HUES64 (cell line): Measurements from ENCODE around the gene SPINT2.
"Not testable (repeated sequence)": the region's sequence is repeated elsewhere in the genome, so short reads cannot be mapped to it uniquely, and the experiment has no call there.

Experiments used
- H3K27ac ChIP-seq: 2 replicates; pipeline ENCODE4 v1.7.0; 2013; ENCODE audit warnings: low read depth, low read length, inconsistent platforms
- H3K27me3 ChIP-seq: 2 replicates; pipeline ENCODE4 v1.6.1; 2013; ENCODE audit warnings: mild to moderate bottlenecking, low read length; ENCODE audit not compliant: insufficient read depth
- H3K36me3 ChIP-seq: 2 replicates; pipeline ENCODE4 v1.6.1; 2013; ENCODE audit warnings: mild to moderate bottlenecking, low read length; ENCODE audit not compliant: insufficient read depth
- H3K4me1 ChIP-seq: 2 replicates; pipeline ENCODE4 v1.6.1; 2013; ENCODE audit warnings: mild to moderate bottlenecking, low read length, moderate library complexity; ENCODE audit not compliant: insufficient read depth
- H3K4me3 ChIP-seq: 2 replicates; pipeline ENCODE4 v1.5.1; 2013; ENCODE audit warnings: mild to moderate bottlenecking, low read length, moderate library complexity
- H3K9ac ChIP-seq: 2 replicates; pipeline ENCODE4 v1.6.1; 2013; ENCODE audit warnings: mild to moderate bottlenecking, low read depth, low read length
- H3K9me3 ChIP-seq: 2 replicates; pipeline ENCODE4 v1.6.1; 2013; ENCODE audit warnings: low read depth, low read length; ENCODE audit not compliant: insufficient read depth
- WGBS: fragments of 150-250, 120-280 bp; methylation state at CpG from one replicate; pipeline ENCODE4 v1.1.7; 2013; ENCODE audit warnings: missing lambda C conversion rate; 5-methylcytosine and 5-hydroxymethylcytosine counted together

Gene SPINT2

GRCh38 chr19:38326591-38326990, 62.2 kb downstream of the SPINT2 start:
- WGBS, result 95% methylated on average over 22 of the region's 22 CpGs
- no peak overlapping the region for H3K27ac ChIP-seq
- peaks cover 16% of the 10 kb centered on the region for H3K36me3 ChIP-seq
- no peaks in the 10 kb centered on the region for H3K9me3 ChIP-seq
- H3K9ac ChIP-seq, result no peak overlapping the region
- no peaks in the 10 kb centered on the region for H3K4me1 ChIP-seq
- H3K4me3 ChIP-seq, result no peak overlapping the region
- H3K27me3 ChIP-seq, result no peaks in the 10 kb centered on the region

GRCh38 chr19:38329651-38330050, 65.3 kb downstream of the SPINT2 start:
- H3K4me1 ChIP-seq, result no peaks in the 10 kb centered on the region
- H3K9ac ChIP-seq, result no peak overlapping the region
- peaks cover 16% of the 10 kb centered on the region for H3K36me3 ChIP-seq
- no peak overlapping the region for H3K4me3 ChIP-seq
- no peaks in the 10 kb centered on the region for H3K9me3 ChIP-seq
- no peaks in the 10 kb centered on the region for H3K27me3 ChIP-seq
- no peak overlapping the region for H3K27ac ChIP-seq
- 93% methylated on average over 7 of the region's 7 CpGs for WGBS

DNA sequence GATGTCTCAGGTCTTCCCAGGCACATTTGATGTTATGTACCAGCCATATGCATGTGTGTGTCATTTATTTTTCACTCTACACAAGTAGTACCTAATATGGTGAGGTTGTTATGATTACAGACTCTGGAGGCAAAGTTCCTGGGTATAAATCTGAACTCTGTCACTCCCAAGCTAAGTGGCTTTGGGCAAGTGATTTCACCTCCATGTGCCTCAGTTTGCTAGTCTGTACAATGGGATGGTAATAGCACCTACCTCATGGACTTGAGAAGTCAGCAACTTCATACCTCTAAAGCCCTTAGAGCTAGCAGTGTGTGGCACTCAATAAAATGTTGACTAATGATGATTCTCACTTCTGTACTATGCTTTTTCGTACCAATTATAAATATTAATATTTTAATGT, 67.4 kb downstream of the SPINT2 start:
- no CpG with 5 or more reads among the region's 1 CpG for WGBS
- no peaks in the 10 kb centered on the region for H3K9me3 ChIP-seq

GRCh38 chr19:38333245-38333644, 68.9 kb downstream of the SPINT2 start:
- 98% methylated on average over 6 of the region's 9 CpGs for WGBS
- Histone ChIP-seq H3K4me1 (no peaks in the 10 kb centered on the region), H3K9ac (no peak overlapping the region)

More for the DNA sequence above, 67.4 kb downstream of the SPINT2 start:
- Histone ChIP-seq H3K27me3 (no peaks in the 10 kb centered on the region), H3K36me3 (peaks cover 14% of the 10 kb centered on the region), H3K9ac (no peak overlapping the region), H3K27ac (no peak overlapping the region), H3K4me1 (no peaks in the 10 kb centered on the region), H3K4me3 (no peak overlapping the region)

GRCh38 chr19:38335949-38336637, 71.7 kb downstream of the SPINT2 start:
- Histone ChIP-seq H3K36me3 (no peaks in the 10 kb centered on the region), H3K9me3 (no peaks in the 10 kb centered on the region), H3K27me3 (no peaks in the 10 kb centered on the region), H3K4me3 (peak overlapping the region; percentile 83), H3K4me1 (no peaks in the 10 kb centered on the region), H3K27ac (peak overlapping the region; percentile 64; the same call in 1 of the 2 replicates), H3K9ac (peak overlapping the region; percentile 41; the same call in 1 of the 2 replicates)
- under 1% methylated on average over 52 of the region's 52 CpGs for WGBS

More at GRCh38 chr19:38333245-38333644, 68.9 kb downstream of the SPINT2 start:
- H3K9me3 ChIP-seq, result no peaks in the 10 kb centered on the region
- H3K4me3 ChIP-seq, result no peak overlapping the region
- H3K27me3 ChIP-seq, result no peaks in the 10 kb centered on the region
- H3K36me3 ChIP-seq, result peaks cover under 1% of the 10 kb centered on the region; the same call in 1 of the 2 replicates
- no peak overlapping the region for H3K27ac ChIP-seq

DNA sequence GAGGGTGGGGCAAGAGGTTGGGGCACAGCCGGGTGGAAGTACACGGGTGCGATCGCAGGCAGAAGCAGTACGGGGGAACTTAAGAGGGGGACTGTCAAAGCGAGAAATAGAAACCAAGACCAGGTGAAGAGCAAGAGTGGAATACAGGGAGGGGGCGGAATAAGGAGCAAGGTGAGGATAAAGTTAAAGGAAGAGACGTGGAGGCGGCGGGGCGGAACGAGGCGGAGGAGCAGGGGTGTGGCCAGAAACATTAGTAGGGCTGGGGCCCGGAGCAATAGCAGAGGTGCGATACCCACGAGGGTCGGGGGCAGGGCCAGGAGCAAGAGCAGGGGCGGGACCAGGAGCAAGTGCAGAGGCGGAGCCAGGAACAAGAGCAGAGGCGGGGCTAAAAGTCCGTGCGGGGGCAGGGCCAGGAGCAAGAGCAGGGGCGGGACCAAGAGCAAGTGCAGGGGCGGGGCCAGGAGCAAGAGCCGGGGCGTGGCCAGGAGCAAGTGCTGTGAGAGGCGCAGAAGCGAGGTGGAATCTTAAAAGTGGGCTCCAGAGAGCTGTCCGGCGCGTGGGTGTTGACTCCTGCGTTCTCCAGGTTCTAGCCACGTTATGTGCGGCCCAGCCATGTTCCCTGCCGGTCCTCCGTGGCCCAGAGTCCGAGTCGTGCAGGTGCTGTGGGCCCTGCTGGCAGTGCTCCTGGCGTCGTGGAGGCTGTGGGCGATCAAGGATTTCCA, 72.4 kb downstream of the SPINT2 start:
- Histone ChIP-seq H3K9ac (peak overlapping the region; percentile 41; the same call in 1 of the 2 replicates), H3K27ac (peak overlapping the region; percentile 64; the same call in 1 of the 2 replicates), H3K4me3 (peak overlapping the region; percentile 83), H3K36me3 (no peaks in the 10 kb centered on the region), H3K27me3 (no peaks in the 10 kb centered on the region), H3K9me3 (no peaks in the 10 kb centered on the region), H3K4me1 (no peaks in the 10 kb centered on the region)
- WGBS, result 6% methylated on average over 41 of the region's 41 CpGs

DNA sequence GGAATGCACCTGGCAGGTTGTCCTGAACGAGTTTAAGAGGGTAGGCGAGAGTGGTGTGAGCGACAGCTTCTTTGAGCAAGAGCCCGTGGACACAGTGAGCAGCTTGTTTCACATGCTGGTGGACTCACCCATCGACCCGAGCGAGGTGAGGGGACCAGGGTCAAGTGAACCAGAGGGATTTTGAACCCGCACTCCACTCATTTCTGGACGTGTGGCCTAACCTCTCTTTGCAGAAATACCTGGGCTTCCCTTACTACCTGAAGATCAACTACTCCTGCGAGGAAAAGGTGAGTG, 72.9 kb downstream of the SPINT2 start:
- H3K27me3 ChIP-seq, result no peaks in the 10 kb centered on the region
- no peaks in the 10 kb centered on the region for H3K4me1 ChIP-seq
- no peak overlapping the region; the same call in 1 of the 2 replicates for H3K27ac ChIP-seq
- peak overlapping the region; percentile 83 for H3K4me3 ChIP-seq
- 68% methylated on average over 10 of the region's 10 CpGs for WGBS
- H3K36me3 ChIP-seq, result no peaks in the 10 kb centered on the region
- no peaks in the 10 kb centered on the region for H3K9me3 ChIP-seq
- no peak overlapping the region for H3K9ac ChIP-seq

DNA sequence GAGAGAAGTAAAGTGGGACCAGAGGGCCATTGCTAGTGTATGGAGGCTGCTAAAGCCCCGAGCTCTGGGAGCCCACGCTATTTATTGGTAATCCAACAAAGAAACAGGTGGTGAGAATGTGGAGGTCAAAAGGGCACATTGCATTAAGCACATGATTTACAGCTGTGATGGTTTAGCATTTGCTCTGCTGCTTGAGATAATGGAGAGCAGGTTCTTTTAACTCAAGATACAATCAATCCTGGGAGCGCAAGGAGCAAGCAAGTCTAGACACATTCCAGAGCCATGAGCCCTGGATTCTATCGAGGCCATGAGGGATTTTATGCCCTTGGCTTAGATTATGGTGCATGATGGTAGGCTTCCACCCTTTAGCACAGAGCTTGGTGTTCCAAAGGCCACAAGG, 74.6 kb downstream of the SPINT2 start:
- not testable (repeated sequence) for H3K9me3 ChIP-seq, H3K4me3 ChIP-seq, H3K27me3 ChIP-seq, H3K36me3 ChIP-seq, H3K27ac ChIP-seq, H3K4me1 ChIP-seq, H3K9ac ChIP-seq
- WGBS, result 75% methylated on average over 4 of the region's 4 CpGs

GRCh38 chr19:38340927-38341326, 76.6 kb downstream of the SPINT2 start:
- Histone ChIP-seq H3K9ac (no peak overlapping the region), H3K36me3 (no peaks in the 10 kb centered on the region), H3K27me3 (no peaks in the 10 kb centered on the region), H3K27ac (no peak overlapping the region), H3K4me1 (no peaks in the 10 kb centered on the region), H3K4me3 (no peak overlapping the region), H3K9me3 (no peaks in the 10 kb centered on the region)
- WGBS, result 87% methylated on average over 2 of the region's 2 CpGs
